Superior temporal gyrus (tissue), 1 donor: ENCODE data around the gene PBLD.

Source experiments
- DNase-seq: peaks from one replicate; pipeline ENCODE4 v3.0.0-alpha.2; 2016; ENCODE audit errors: extremely low spot score

The PBLD gene

GRCh38 chr10:68233046-68233445 is 99.7 kb downstream of the PBLD start:
- DNase-seq: no peak
